Left lung (tissue), 10 donors: ENCODE measurements around the gene GDI2. TPM values are rescaled to one million over a fixed set of nuclear protein-coding genes. Genes with fewer than 3 reads are reported as not detected.

ENCODE experiments used
- ATAC-seq: fragments of 200-7000 bp; cut with Tn5 transposase; one replicate; pipeline ENCODE4 v1.9.1; 2020; ENCODE audit warnings: moderate library complexity
- DNase-seq, 4 donors: peaks; one replicate each; pipeline ENCODE4 v3.0.0-alpha.2; 2013 to 2020
- H3K27ac ChIP-seq, 2 donors: fragments of 200-600 bp; sonication (generic) in 1 of 2; one replicate each; pipeline versions ENCODE4 v1.5.0 to v1.8.0; 2020 to 2021
- H3K27me3 ChIP-seq, 2 donors: fragments of 200-600 bp; sonication (generic) in 1 of 2; one replicate each; pipeline versions ENCODE4 v1.5.0 to v1.8.0; 2020 to 2021
- H3K36me3 ChIP-seq, 2 donors: fragments of 200-600 bp; sonication (generic) in 1 of 2; one replicate each; pipeline versions ENCODE4 v1.5.0 to v1.8.0; 2020 to 2021
- H3K4me1 ChIP-seq, 2 donors: fragments of 200-600 bp; one replicate each; pipeline ENCODE4 v1.8.0; 2021
- H3K4me3 ChIP-seq, 2 donors: fragments of 200-600 bp; sonication (generic) in 1 of 2; one replicate each; pipeline versions ENCODE4 v1.5.0 to v1.8.0; 2020 to 2021; ENCODE audit warnings: mild to moderate bottlenecking in 1 of 2
- H3K9me3 ChIP-seq, 2 donors: fragments of 200-600 bp; sonication (generic) in 1 of 2; one replicate each; pipeline versions ENCODE4 v1.5.0 to v1.8.0; 2020 to 2021
- intact Hi-C, 2 donors: fragments of 100-400 bp; cut with DNase I; formaldehyde crosslinking; loops; one replicate each; pipeline versions ENCODE4 v1.11.2 to v1.14.2; 2022
- polyA plus RNA-seq, 6 donors: library from polyadenylated mRNA; unstranded; fragments of 120-200 nt; gene quantifications; one replicate each; pipeline ENCODE4 v1.2.1, GENCODE V29; 2013; ENCODE audit not compliant: insufficient read length in 6 of 6
- total RNA-seq, 2 donors: library from RNA; stranded (reverse); fragmentation: NEBNext Ultra II Directional; extraction: Animal tissue kit (Norgen Biotek cat#: 25700); gene quantifications; one replicate each; pipeline ENCODE4 v1.2.1, GENCODE V29; 2021
- TF ChIP-seq, protein P1 (sequence below), 2 donors: fragments of 200-600 bp; sonication (generic) in 1 of 2; IDR thresholded peaks; one replicate each; pipeline versions ENCODE4 v1.5.0 to v1.8.0; 2021; ENCODE audit warnings: antibody characterized with exemption in 2 of 2
- donor health status: DM: no; HTN: yes; CAD: no.
- donor health status: DM: no; HTN: no; CAD: no.

GDI2 gene
- total and polyA plus RNA-seq, 8 donors, result 196 to 304 (median 252) TPM

DNA sequence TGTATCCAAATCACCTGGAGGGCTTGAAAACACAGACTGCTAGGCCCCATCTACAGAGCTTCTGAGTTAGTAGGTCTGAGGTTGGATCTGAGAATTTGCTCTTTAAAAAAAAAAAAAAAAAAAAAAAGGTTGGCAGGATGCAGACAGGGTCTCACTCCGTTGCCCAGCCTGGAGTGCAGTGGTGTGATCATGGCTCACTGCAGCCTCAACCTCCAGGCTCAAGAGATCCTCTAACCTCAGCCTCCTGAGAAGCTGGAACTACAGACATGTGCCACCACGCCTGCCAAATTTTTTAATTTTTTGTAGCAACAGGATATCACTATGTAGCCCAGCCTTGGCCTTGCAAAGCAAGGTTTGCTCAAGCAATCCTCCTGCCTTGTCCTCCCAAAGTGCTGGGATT is 8.0 kb downstream of the GDI2 start:
- H3K36me3 ChIP-seq, result peaks cover 0 to 7% of the 10 kb centered on the region in 2 donors
- ATAC-seq (no peak), DNase-seq (no peak)
- peaks cover 14 to 79% of the 10 kb centered on the region in 2 donors for H3K4me1 ChIP-seq
- TF ChIP-seq, protein P1, sequence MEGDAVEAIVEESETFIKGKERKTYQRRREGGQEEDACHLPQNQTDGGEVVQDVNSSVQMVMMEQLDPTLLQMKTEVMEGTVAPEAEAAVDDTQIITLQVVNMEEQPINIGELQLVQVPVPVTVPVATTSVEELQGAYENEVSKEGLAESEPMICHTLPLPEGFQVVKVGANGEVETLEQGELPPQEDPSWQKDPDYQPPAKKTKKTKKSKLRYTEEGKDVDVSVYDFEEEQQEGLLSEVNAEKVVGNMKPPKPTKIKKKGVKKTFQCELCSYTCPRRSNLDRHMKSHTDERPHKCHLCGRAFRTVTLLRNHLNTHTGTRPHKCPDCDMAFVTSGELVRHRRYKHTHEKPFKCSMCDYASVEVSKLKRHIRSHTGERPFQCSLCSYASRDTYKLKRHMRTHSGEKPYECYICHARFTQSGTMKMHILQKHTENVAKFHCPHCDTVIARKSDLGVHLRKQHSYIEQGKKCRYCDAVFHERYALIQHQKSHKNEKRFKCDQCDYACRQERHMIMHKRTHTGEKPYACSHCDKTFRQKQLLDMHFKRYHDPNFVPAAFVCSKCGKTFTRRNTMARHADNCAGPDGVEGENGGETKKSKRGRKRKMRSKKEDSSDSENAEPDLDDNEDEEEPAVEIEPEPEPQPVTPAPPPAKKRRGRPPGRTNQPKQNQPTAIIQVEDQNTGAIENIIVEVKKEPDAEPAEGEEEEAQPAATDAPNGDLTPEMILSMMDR (IDR thresholded peaks at IDR 0.05), result no peak
- peak overlapping the region in 1 of 2 donors; percentile 13 for H3K27ac ChIP-seq
- H3K27me3 ChIP-seq, result no peaks in the 10 kb centered on the region
- no peak overlapping the region for H3K4me3 ChIP-seq
- intact Hi-C loops, result no loop called here
- H3K9me3 ChIP-seq, result no peaks in the 10 kb centered on the region

DNA sequence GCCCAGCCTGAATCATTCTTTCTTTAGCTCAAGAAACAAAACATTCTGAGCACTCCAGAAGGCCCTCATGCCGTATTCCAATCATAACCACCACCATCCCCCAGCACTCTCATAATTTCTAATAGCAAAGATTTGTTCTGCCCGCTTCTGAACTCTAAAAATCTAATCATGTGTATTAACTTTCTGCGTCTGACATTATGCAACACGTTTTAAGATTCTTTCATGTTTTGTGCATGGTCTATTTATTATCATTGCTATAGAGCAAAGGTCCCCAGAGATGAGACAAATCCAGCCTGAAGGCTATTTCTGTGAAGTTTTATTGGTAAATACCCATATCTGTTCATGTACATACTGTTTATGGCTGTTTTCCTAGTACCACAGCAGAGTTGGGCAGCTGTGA is 8.8 kb downstream of the GDI2 start:
- H3K36me3 ChIP-seq, result peaks cover 0 to 16% of the 10 kb centered on the region in 2 donors
- peaks cover 6 to 70% of the 10 kb centered on the region in 2 donors for H3K4me1 ChIP-seq
- H3K27ac ChIP-seq, result no peak overlapping the region
- TF ChIP-seq, protein P1 (IDR thresholded peaks at IDR 0.05), result no peak
- intact Hi-C loops, result no loop called here
- DNase-seq (no peak), ATAC-seq (no peak)
- no peak overlapping the region for H3K4me3 ChIP-seq
- no peaks in the 10 kb centered on the region for H3K9me3 ChIP-seq
- H3K27me3 ChIP-seq, result no peaks in the 10 kb centered on the region

DNA sequence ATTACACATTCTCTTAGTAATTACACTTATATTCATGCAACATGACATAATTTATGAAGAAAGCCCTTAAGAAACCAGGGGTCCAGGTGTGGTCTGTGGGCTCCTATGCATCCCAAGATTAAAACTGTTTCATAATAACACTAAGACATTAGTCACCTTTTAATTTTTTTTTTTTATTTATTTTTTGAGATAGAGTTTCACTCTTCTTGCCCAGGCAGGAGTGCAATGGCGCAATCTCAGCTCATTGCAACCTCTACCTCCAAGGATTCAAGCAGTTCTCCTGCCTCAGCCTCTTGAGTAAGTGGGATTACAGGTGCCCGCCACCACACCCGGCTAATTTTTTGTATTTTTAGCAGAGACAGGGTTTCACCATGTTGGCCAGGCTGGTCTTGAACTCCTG is 12.5 kb downstream of the GDI2 start:
- no peak overlapping the region for H3K4me3 ChIP-seq
- peaks cover 0 to 52% of the 10 kb centered on the region in 2 donors for H3K36me3 ChIP-seq
- TF ChIP-seq, protein P1 (IDR thresholded peaks at IDR 0.05), result no peak
- no peaks in the 10 kb centered on the region for H3K9me3 ChIP-seq
- ATAC-seq (no peak), DNase-seq (no peak)
- H3K27ac ChIP-seq, result no peak overlapping the region
- peaks cover 0 to 34% of the 10 kb centered on the region in 2 donors for H3K4me1 ChIP-seq
- intact Hi-C loops, result no loop called here
- no peaks in the 10 kb centered on the region for H3K27me3 ChIP-seq

DNA sequence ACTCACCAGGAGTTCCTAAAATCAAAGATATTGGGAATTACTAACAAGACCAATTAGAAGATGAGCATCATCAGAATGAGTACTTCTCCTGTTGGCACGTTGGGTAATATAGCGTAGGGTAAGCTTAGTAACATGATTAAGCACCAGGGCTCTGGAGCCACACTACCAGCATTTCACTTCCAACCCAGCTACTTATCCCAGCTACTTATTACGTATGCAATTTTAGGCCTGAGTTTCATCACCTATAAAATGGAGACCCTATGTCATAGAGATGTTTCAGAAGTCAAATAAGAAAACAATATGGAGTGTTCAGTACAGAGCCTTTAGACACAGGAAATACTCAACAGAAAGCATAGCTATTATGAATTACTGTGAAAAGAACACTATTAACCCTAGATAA is 19.0 kb downstream of the GDI2 start:
- DNase-seq (no peak), ATAC-seq (no peak)
- peaks cover 0 to 99% of the 10 kb centered on the region in 2 donors for H3K36me3 ChIP-seq
- H3K4me3 ChIP-seq, result no peak overlapping the region
- TF ChIP-seq, protein P1 (IDR thresholded peaks at IDR 0.05), result no peak
- H3K27me3 ChIP-seq, result no peaks in the 10 kb centered on the region
- peaks cover 0 to 2% of the 10 kb centered on the region in 2 donors for H3K4me1 ChIP-seq
- H3K9me3 ChIP-seq, result no peaks in the 10 kb centered on the region
- no peak overlapping the region for H3K27ac ChIP-seq
- intact Hi-C loops, result no loop called here

DNA sequence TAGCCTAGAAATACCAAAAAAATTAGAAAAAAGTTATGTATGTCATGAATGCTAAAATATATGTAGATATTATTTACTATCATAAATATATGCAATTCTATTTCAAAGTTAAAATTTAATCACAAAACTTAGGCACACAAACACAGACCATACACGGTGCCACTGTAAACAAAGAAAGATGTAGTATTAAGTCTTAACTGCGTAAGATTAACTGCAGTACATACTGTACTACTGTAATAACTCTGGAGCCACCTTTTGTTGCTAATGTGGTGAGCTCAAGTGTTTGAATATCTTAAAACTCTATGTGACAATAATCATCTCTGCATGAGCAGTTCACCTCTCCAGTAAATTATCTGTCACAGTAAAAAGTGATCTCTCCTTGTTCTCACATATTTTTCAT is 23.6 kb downstream of the GDI2 start:
- Histone ChIP-seq H3K27ac (no peak overlapping the region), H3K9me3 (no peaks in the 10 kb centered on the region), H3K4me1 (peaks cover 6 to 15% of the 10 kb centered on the region in 2 donors), H3K36me3 (peaks cover 0 to 97% of the 10 kb centered on the region in 2 donors), H3K27me3 (no peaks in the 10 kb centered on the region), H3K4me3 (no peak overlapping the region)
- intact Hi-C loops, result no loop called here
- no peak for ATAC-seq
- DNase-seq, result no peak
- TF ChIP-seq, protein P1 (IDR thresholded peaks at IDR 0.05), result no peak
